Keratinocyte (primary cell): ENCODE measurements around the gene NELL1. TPM values are rescaled to one million over a fixed set of nuclear protein-coding genes. Genes with fewer than 3 reads are reported as not detected.
A peak's percentile ranks its signal among the peaks of the same experiment; 100 is the strongest.

Experiments used
- DNase-seq: peaks from one replicate; pipeline ENCODE4 v3.0.0-alpha.2; 2011; ENCODE audit warnings: low read depth, missing footprints, low spot score
- FAIRE-seq: peaks from 2 replicates; lab custom pipeline; 2011; peaks lifted over from hg19 to GRCh38; lab: Jason Lieb, UNC
- H2AFZ ChIP-seq: 2 replicates; pipeline ENCODE4 v1.6.0; 2012; ENCODE audit warnings: low read length, control low read depth, inconsistent platforms; ENCODE audit not compliant: control insufficient read depth
- H3K27ac ChIP-seq: 2 replicates; pipeline ENCODE4 v1.5.1; 2011; ENCODE audit warnings: low read length; ENCODE audit not compliant: control insufficient read depth, insufficient read depth
- H3K27me3 ChIP-seq: 3 replicates; pipeline ENCODE4 v1.6.0; 2011; ENCODE audit warnings: low read length; ENCODE audit not compliant: control insufficient read depth, insufficient read depth; ENCODE audit errors: extremely low read depth
- H3K36me3 ChIP-seq, 2 experiments: 2 replicates in 1 of 2; 3 replicates in 1 of 2; pipeline ENCODE4 v1.5.1; 2011; ENCODE audit warnings: low read length in 2 of 2, mild to moderate bottlenecking in 1 of 2; ENCODE audit not compliant: control insufficient read depth in 2 of 2, insufficient read depth in 2 of 2; ENCODE audit errors: extremely low read depth in 1 of 2
- H3K4me1 ChIP-seq: 3 replicates; pipeline ENCODE4 v1.5.1; 2011; ENCODE audit warnings: low read length; ENCODE audit not compliant: control insufficient read depth, insufficient read depth; ENCODE audit errors: extremely low read depth
- H3K4me2 ChIP-seq: 3 replicates; pipeline ENCODE4 v1.6.0; 2011; ENCODE audit warnings: low read depth, low read length; ENCODE audit not compliant: control insufficient read depth, insufficient read depth; ENCODE audit errors: extremely low read depth
- H3K4me3 ChIP-seq, 3 experiments: fragments of 200-600 bp in 1 of 3; sonication (generic) in 1 of 3; 2 replicates in 2 of 3; 3 replicates in 1 of 3; pipeline ENCODE4 v1.5.1; 2011 to 2016; ENCODE audit warnings: low read length in 3 of 3, mild to moderate bottlenecking in 3 of 3, control low read depth in 2 of 3, inconsistent platforms in 1 of 3, low read depth in 1 of 3, mixed read lengths in 1 of 3, mixed run types in 1 of 3, moderate library complexity in 1 of 3; ENCODE audit not compliant: control insufficient read depth in 2 of 3, insufficient read depth in 2 of 3; ENCODE audit errors: extremely low read depth in 1 of 3
- H3K79me2 ChIP-seq: 2 replicates; pipeline ENCODE4 v1.6.0; 2012; ENCODE audit warnings: low read length; ENCODE audit not compliant: control insufficient read depth, insufficient read depth
- H3K9ac ChIP-seq: 3 replicates; pipeline ENCODE4 v1.6.0; 2011; ENCODE audit warnings: low read length; ENCODE audit not compliant: control insufficient read depth, insufficient read depth; ENCODE audit errors: extremely low read depth
- H3K9me1 ChIP-seq: 3 replicates; pipeline ENCODE4 v1.6.0; 2011; ENCODE audit warnings: low read length; ENCODE audit not compliant: control insufficient read depth, insufficient read depth; ENCODE audit errors: extremely low read depth
- H3K9me3 ChIP-seq: 2 replicates; pipeline ENCODE4 v1.5.1; 2012; ENCODE audit warnings: low read depth, low read length; ENCODE audit not compliant: control insufficient read depth
- H4K20me1 ChIP-seq: 3 replicates; pipeline ENCODE4 v1.6.0; 2011; ENCODE audit warnings: low read length; ENCODE audit not compliant: control insufficient read depth, insufficient read depth; ENCODE audit errors: extremely low read depth
- CTCF ChIP-seq, 3 experiments: IDR thresholded peaks in 1 of 3; conservative IDR thresholded peaks in 1 of 3; optimal IDR thresholded peaks in 1 of 3; 2 replicates in 2 of 3; 3 replicates in 1 of 3; pipeline versions ENCODE3 to v1.5.1; 2011; ENCODE audit warnings: low read length in 3 of 3, mild to moderate bottlenecking in 3 of 3, moderate library complexity in 2 of 3, control low read depth in 1 of 3, inconsistent platforms in 1 of 3; ENCODE audit not compliant: insufficient read depth in 2 of 3; ENCODE audit errors: extremely low read depth in 1 of 3
- EZH2 ChIP-seq: IDR thresholded peaks from one replicate; pipeline ENCODE4 v1.6.1; 2012; ENCODE audit warnings: inconsistent platforms, mild to moderate bottlenecking, low read length, moderate library complexity
- dilution Hi-C: fragments of 300-500 bp; cut with MboI; formaldehyde crosslinking; loops from one replicate; pipeline ENCODE4 v1.7.0; 2020; ENCODE audit warnings: low sequenced_read_pairs; ENCODE audit not compliant: extremely low pct_ligation_motif_present
- polyA plus RNA-seq, 5 experiments: library from polyadenylated mRNA; depleted of rRNA in 3 of 5; stranded (reverse) in 3 of 5; stranded (forward) in 1 of 5; unstranded in 1 of 5; fragments of >200 nt; gene quantifications; 1 replicate in 1 of 5; 2 replicates in 3 of 5; 3 replicates in 1 of 5; pipeline versions ENCODE4 v1.2.1 to v1.2.3, GENCODE V29; 2011 to 2012; ENCODE audit warnings: missing spikeins in 2 of 5, low read depth in 1 of 5, low replicate concordance in 1 of 5

The NELL1 gene
- polyA plus RNA-seq, 1 donor (not counting 4 experiments of a cell fraction or from before 2014, with no cell fraction given), result not detected

- H3K27ac ChIP-seq, result no peak overlapping the region
- no peak overlapping the region for H2AFZ ChIP-seq
- H3K4me1 ChIP-seq, result no peaks in the 10 kb centered on the region
- H4K20me1 ChIP-seq, result no peaks in the 10 kb centered on the region
- H3K4me2 ChIP-seq, result no peak overlapping the region
- no peak overlapping the region for H3K9ac ChIP-seq
- no peaks in the 10 kb centered on the region for H3K9me3 ChIP-seq
- dilution Hi-C loops, result no loop called here
- H3K9me1 ChIP-seq, result no peaks in the 10 kb centered on the region
- DNase-seq (no peak), FAIRE-seq (peak; percentile 29)
- H3K27me3 ChIP-seq, result no peaks in the 10 kb centered on the region
- H3K36me3 ChIP-seq, result no peaks in the 10 kb centered on the region
- H3K4me3 ChIP-seq, result no peak overlapping the region
- no peaks in the 10 kb centered on the region for H3K79me2 ChIP-seq
- TF ChIP-seq CTCF (optimal IDR thresholded peaks at IDR 0.05 in 1 of 3, IDR thresholded peaks at IDR 0.05 in 1 of 3, conservative IDR thresholded peaks at IDR 0.05 in 1 of 3; ENCODE audit: extremely low read depth in 1 of 3, insufficient read depth in 2 of 3, low read length in 3 of 3), result no peak
- no peak for TF ChIP-seq EZH2
Observed at GRCh38 chr11:21552911-21553310, 883.5 kb downstream of the NELL1 start.

- no peaks in the 10 kb centered on the region for H3K9me1 ChIP-seq
- H3K4me2 ChIP-seq, result no peak overlapping the region
- no peaks in the 10 kb centered on the region for H3K4me1 ChIP-seq
- TF ChIP-seq CTCF (optimal IDR thresholded peaks at IDR 0.05 in 1 of 3, IDR thresholded peaks at IDR 0.05 in 1 of 3, conservative IDR thresholded peaks at IDR 0.05 in 1 of 3; ENCODE audit: extremely low read depth in 1 of 3, insufficient read depth in 2 of 3, low read length in 3 of 3) (no peak), EZH2 (no peak)
- FAIRE-seq (no peak), DNase-seq (no peak)
- H2AFZ ChIP-seq, result no peak overlapping the region
- H4K20me1 ChIP-seq, result no peaks in the 10 kb centered on the region
- H3K27ac ChIP-seq, result no peak overlapping the region
- H3K36me3 ChIP-seq, result no peaks in the 10 kb centered on the region
- no peak overlapping the region for H3K4me3 ChIP-seq
- dilution Hi-C loops, result no loop called here
- H3K9me3 ChIP-seq, result no peaks in the 10 kb centered on the region
- H3K9ac ChIP-seq, result no peak overlapping the region
- H3K27me3 ChIP-seq, result no peaks in the 10 kb centered on the region
- no peaks in the 10 kb centered on the region for H3K79me2 ChIP-seq
Observed at GRCh38 chr11:21553795-21554194, 884.4 kb downstream of the NELL1 start.
